ENCODE results near the gene CEP72.
"Not testable (repeated sequence)": the region's sequence is repeated elsewhere in the genome, so short reads cannot be mapped to it uniquely, and the experiment has no call there.

Gene CEP72

DNA sequence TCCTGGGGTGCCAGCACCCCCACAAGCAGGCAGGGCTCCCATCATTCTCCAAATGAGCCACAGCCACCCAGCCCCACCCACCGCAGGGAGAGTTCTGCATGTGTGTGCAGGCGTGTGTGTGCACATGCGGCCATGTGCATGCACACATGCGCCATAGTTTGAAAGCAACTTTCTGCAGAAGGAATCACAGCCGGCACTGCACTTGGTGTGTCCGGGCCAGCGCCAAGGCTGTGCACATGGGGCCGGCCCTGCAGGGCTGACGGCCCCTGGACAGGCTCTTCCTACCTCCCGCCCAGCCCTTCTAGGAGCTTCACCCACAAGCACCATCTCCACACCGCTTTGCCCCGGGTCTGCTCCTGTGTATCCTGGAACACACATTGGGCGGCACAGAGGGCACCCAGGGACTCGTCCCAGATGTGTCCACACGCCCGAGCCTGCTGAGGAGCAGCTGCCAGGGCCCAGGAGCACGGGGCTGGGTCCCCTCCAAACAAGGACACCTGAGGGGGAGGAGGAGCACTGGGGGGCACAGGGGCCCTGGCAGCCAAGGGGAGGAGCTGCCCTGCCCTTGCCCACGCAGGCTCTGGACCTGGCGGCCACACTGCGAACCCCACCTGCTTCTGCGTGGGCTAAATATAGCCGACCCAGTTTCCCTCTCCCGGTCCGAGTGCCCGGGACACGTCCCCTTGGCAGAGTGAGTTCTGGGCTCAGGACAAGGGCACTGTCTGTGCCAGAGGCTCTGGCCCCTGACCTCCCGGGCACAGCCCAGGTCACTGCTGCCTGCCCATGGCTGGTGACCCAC, 61.9 kb downstream of the CEP72 start:
- DNase-seq: peak in 1 of 2 experiments; percentile 18

DNA sequence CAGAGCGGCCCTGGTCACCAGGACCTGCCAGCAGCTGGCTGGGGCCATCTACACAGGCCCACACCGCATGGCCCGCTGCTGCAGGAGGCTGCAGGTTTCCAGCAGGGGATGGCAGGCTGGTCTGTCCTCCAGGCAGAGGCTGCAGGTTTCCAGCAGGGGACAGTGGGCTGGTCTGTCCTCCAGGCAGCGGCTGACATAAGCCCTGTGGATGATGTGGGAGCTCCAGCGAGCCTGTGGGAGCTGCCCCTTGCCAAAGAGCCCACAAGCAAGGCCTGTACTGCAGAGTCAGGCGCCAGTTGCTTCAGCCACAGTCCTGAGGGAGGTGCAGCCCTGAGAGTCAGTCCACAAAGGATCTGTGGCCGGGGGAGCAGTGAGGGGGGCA, 62.5 kb downstream of the CEP72 start:
- peak in 1 of 2 experiments; percentile 17 for DNase-seq

DNA sequence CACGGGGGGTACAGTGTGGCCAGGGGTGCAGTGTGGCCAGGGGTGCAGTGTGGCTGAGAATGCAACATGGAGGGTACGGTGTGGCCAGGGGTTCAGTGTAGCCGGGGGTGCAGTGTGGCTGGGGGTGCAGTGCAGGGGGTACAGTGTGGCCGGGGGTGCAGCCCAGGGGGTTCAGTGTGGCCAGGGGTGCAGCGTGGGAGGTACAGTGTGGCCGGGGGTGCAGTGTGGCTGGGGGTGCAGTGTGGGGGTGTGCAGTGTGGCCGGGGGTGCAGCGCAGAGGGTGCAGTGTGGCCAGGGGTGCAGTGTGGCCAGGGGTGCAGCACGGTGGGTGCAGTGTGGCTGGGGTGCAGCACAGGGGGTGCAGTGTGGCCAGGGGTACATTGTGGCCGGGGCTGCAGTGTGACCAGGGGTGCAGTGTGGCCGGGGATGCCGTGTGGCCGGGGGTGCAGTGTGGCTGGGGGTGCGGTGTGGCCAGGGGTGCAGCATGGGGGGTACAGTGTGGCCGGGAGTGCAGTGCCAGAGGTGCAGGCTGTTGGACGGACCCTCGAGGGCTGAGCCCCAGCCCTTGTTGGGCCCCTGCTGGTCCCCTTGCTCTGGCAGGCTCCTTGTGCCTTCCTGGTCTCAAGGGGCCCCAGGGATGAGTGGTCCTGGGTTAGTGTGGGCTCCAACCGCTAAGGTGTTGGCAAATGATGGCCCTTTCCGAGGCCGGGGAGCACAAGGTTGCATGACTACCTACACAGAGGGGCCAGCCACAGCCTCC, 63.2 kb downstream of the CEP72 start:
- DNase-seq: no peak

DNA sequence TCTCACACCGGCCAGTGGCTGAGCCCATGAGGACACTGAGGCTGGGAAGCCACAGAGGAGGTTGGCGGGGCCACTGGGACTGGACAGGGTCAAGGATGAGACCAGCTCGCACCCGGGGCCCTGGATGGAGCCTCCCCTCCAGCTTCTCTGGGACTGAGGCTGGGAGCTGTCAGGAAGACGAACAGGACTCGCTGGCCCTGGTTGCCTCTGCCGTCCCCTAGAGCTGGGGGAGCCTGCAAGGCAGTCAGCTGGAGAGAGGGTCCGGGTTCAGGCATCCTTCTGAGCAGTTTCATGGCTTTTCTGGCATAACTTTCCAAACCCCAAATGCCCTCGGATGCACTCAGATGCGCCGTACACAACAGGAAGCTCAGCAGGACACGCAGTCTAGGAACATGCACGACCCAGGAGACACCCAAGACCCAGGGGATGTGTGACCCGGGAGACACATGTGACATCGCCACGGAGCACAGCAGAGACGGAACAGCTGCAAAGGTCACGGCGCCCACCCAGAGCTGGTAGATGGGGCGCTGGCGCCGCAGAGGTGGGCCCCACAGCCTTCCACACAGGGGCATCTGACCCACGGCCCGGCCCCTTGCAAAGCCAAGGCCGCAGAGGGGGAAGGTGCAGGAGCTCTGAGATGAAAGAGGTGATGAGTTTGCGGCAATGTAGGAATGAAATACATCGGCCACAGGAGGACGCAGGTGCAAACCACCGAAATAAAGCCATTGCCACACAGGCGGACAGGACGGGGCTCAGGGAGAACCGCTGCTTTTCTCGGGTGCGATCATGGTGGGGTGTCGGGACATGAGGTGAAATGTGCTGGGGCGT, 63.9 kb downstream of the CEP72 start:
- DNase-seq: no peak

DNA sequence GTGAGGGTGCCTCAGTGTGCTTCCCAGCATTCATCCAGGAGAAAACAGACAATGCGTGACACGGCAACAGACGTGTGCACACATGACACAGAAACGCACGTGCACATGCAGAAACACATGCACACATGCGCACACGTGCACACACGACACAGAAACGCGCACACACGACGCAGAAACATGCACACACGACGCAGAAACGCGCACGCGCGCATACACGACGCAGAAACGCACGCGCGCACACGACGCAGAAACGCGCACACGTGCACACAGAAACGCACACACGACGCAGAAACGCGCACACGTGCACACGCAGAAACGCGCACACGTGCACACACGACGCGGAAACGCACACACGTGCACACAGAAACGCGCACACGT, 64.5 kb downstream of the CEP72 start:
- no peak for DNase-seq

DNA sequence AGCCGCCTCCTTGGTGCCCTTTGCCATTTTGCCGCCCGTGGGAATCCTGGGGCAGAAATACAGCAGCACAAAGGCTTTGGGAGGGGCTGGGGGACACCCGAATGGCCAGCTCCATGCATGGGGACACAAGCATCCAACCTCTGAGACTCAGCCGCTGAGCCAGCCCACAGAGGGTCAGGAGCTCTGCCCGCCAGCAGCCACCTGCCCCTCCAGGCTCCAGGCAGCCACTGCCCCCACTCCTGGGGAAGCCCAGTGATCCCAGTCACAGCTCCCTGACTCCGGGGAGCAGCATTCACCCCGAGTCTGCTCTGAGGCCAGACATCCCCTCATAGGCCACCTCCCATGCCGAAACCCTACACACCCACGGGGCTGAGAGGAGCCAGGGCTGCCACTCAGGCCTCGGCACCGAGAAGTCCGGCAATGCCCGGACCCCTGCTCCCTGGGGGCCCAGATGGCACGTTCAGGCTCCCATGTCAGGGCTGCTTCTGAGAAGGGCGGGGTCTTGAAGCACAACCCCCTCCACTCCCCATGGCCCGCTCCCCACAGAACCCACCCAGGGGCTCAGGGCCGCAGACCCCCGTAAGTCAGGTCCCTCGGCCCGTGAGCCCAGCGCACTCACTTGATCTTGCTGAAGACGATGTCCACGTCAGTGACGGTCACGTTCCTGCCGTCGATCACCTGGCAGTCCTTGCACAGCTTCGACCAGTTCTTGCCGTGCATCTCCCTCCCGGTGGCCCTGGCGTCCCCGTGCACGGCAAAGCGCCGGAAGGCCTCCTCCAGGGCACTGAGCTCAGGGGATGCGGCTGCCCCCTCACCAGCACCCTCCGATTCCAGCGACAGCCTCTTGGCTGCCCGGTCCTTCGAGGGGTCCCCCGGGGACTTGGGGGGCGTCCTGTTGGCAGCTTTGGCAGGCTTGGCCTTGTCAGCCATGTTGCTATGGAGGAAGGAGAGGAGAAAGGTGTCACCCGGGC, 65.3 kb downstream of the CEP72 start:
- DNase-seq: no peak

DNA sequence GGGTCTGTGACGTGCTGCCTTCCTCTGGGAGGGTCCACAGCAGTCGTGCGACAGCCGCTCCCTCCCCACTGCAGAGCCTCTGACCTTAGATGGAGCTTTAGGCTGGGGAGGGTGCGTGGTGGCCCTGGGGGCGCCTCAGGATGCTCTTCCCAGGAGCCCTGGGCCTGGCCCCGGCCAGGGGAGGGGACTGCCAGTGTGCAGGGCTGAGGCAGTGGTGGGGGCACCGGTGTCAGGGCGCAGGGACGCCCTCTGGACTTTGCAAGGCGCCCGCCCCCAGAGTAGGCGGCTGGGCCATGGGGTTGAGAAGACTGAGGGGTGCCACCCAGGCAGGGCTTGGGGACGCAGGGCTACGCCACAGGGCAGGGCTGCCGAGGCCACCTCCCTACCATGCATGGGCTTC, 66.4 kb downstream of the CEP72 start:
- not testable (repeated sequence) for DNase-seq

DNA sequence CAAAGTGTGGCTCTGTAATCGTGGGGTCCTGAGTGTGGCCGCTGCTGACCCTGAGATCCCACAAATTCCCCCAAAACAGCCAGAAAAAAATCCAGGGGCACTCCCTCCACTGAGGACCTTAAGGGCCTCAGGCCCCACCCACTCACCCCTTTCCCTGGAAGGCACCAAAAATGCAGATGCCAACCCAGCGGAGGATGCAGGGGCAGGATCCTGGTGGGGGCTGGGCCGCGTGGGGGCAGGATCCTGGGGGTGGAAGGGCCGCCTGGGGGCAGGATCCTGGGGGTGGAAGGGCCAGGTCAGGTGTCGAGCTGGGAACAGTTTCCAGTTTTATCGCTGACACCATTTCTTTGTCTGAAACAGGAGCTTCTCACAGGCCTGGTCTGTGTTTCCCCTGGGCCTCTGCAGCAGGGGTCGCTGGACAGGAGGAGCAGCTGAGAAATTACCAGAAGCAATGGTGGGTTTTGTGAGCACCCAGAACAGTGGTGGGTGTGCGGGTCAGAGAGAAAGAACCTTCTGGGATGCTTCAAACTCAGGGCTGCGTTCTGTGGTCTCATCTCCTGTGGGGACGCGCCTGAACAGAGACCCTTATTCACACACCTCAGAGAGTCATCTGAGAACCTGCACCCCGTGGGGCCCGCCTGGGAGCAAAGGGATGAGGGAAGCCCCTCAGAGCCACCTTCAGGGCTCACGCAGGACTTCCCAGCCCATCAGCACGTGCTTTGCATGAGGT, 67.2 kb downstream of the CEP72 start:
- not testable (repeated sequence) for DNase-seq

DNA sequence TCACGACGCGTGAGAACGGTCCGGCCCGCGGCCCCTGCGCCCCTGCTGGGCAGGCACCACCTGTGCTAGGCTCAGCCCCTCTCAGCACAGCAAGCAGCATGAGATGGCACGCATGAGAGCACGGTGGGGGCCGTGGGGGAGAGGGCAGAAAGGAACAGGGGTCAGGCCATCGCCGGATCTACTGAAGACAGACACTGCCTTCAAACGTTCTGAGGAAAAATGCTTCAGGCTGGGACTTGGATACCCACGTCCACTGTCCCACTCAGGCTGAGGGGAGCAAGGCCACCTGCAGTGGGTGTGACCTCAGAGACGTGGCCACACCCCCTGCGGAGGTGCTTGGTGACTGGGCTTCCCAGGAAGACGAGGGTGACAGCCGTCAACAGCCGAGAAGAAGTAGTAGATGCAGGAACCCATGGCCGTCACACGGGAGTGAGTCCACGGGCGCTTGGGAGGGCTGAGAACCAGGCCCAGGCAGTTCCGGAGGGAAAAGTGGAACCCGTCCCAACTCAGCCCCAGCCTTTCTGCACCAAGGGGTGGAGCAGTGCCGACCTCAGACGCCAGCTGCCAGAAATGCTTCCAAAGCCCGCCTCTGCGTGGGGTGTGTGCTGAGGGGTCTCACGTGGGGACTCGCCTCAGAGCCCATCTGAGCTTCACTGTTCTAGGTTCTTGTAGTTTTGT, 68.1 kb downstream of the CEP72 start:
- DNase-seq: not testable (repeated sequence)

DNA sequence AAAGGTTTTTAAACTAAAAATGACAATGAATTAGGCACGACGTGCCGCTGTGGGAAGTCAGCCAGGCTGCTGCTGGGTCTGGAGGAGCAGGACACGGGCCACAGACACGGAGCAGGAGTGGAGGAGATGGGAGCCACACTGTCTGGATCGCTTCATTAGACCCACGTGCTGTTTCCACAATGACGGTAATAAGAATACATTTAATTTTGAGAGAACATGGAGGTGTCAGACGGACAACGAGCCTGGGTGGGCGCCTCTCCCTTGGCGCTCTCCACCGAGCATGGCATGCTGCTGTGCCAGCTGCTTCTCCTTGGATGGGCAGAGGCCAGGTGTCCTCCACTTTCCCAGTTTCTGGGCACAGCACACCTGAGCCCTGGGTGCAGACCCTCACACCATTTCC, 68.7 kb downstream of the CEP72 start:
- DNase-seq: not testable (repeated sequence)

DNA sequence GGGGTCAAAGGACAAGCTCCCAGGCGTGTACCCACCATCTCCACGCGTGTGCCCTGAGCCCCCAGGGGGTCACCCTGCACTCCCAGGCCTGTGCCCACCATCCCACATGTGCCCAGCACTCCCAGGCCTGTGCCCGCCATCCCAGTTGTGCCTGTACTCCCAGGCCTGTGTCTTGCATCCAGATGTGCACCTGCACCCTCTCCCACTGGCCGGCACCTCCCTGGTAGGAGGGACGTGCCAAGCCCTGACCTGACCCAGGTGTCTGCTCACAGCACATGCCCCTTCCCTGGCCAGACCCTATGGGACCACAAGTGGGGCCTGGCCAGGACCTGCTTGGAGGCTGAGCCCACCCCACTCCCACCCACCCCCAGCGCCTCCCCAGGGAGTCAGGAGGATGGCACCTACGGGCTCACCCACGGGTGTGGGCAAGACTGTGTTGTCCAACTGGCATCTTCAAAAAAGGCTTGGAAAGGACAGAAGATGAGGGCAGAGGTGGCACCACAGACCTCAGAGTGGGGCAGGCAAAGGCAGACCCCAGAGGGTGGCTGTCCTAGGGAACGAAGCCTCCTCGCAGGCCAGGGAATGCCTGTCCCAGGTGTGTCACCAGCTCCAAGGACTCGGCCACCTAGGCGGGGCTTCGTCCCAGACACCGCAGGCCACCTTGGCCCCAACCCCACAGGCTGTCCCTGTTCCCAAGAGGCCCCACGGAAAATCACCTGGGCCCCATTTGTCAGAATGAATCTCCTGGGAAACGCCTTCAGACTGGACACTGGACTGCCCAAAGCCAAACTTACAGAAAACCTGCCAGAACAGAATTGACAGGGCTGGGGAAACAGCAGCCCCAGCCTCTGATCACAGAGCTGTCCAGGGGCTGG, 69.4 kb downstream of the CEP72 start:
- not testable (repeated sequence) for DNase-seq

DNA sequence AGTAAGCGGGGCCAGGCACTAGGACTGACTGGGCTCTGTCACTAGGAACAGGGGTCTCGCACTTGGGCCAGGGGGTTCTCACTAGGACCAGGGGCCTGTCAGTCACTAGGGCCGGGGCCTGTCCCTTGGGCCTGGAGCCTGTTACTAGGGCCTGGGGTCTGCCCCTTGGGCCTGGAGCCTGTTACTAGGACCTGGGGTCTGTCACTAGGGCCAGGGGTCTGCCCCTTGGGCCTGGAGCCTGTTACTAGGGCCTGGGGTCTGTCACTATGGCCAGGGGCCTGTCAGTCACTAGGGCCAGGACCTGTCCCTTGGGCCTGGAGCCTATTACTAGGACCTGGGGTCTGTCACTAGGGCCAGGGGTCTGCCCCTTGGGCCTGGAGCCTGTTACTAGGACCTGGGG, 70.1 kb downstream of the CEP72 start:
- not testable (repeated sequence) for DNase-seq

DNA sequence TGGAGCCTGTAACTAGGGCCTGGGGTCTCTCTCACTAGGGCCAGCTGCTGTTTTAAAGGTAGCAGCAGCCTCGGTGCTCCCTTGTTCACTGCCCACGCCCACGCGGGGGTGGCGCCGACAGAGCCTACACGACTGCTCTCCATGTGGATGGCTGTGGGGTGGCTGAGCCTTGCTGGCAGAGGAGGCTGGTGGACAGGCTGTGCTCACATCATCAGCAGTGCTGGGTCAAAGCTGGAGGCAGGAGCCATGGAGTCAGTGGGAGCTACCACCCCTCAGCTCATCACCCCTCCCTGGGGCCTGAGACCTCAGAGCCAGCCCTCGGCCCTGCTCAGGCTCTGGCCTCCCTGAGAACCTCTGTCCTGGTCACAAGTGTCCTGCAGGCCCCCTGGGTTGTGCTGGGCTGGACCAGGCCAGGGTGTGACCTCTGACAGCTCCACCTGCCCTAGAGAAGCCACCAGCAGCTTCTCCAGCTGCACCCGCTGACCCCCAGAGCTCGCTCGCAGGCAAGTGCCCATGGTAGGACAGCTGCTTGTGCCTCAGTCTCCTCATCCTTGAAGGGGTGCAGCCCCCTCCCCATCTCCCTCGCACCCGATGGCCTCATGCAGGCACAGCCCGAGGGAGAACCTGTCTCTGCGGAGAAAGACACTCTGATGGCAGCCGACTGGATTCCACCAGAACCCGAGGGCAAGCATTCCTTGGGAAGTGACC, 70.7 kb downstream of the CEP72 start:
- DNase-seq: not testable (repeated sequence)

DNA sequence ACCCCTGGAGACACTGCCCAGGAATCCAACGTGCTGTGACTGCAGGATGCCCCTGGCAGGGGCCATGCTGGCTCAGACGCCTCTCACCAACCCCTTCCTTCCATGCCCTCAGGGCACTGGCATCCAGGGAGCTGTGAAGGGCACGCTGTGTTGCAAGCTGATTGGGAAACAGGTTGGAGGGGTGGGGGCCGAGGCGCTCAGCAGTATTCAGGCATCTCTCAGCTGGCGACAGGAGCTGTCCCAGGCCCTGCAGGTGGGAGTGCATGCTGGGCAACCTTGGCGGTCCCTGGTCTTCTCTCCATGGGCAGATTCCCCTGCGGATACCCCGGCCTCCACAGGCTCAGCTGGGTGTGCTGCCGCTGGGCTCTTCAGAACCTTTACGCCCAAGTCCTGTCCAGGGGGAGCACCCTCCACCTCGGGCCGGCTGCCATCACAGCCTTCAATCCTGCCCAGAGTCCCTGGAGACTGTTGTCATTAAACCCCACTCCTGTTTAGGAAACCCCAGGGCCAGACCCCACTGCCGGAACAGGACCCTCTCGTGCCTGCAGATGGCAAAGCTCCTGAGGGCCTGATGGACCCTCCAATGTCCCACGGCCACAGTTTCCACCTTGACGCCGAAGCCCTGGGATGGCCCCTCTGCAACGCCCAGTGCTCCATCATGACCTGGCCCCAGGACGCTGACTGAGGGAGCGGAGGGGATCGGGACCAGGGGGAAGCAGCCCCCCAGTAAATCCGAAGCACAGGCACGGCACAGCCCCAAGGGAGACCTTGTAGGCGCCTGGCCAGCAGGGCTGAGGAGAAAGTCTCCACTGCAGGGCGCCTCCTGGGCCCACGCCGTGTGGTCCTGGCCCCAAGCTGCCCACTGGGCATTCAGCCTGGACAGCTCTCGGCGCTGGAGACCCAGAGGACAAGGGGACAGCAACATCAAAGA, 71.7 kb downstream of the CEP72 start:
- DNase-seq: no peak

DNA sequence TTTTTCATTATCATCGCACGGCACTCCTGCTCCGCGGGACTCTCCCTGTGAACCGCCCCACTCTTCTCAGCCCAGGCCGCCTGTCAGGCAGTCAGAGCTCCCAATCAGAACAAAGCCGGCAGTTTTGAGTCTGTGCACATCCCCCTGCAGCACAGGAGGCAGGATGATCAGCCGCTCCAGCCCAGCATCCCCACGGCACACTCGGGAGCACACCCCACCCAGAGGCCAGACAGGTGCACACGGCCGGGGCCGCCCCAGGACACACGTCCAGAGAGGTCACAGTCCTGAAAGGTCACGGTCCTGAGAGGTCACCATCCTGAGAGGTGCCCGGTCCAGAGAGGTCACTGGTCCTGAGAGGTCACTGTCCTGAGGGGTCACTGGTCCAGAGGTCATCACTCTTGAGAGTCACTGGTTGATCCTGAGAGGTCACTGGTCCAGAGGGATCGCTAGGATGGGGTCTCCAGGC, 72.6 kb downstream of the CEP72 start:
- no peak for DNase-seq

DNA sequence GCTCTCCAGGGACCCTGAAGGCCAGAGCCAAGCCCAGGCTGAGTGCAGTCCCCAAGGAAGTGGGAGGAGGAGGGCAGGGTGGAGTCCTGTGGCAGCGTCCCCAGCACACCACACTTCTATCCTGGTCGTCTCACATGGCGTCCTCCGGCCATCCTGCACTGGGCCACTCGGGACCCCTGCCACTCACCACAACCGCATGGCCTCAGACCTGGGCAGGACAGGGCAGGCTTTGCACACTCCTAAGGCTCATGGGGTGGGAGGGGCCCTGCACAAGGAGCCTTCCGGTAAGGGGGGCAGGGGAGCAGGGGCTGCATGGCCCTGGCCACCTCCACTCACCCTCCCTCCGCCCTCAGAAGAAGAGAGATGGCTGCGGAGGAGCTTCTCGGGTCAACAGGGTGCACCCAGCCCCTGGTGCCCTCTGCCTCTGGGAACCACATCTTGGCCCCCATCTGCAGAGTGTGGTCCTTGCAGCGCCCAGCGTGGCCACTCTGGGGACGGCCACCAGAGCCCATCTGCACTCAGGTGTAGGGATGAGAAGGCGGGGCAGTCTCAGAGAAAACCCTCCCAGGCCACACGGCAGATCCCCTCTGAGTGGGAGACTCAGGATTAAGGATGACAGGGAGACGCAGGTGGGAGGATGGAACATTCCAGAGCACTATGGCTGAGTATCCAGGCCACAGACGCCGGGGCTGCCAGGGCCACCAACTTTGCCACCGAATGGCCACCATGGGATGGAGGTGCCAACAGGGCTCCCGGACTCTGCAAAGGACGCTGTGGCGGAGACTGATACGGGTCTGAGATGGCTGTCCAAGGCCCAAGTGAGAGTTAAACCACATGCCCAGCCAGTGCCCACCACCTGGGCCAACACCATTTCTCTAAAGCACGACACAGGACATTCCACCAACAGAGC, 73.4 kb downstream of the CEP72 start:
- DNase-seq: no peak

DNA sequence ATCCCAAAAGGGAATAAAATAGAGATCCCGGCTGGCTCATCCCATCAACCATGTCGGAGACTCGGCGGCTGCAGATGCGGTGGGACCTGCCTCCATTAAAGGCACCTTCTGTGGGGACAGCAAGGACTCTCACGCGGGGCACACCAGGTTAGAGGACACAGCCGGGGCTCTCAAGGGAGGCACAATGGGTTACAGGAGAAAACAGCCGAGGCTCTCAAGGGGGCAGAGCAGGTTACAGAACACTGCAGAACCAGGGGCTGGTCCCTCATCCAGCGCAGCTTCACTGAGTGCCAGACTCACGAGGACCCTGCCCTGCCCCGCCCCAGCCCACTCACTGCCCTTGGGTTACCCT, 74.0 kb downstream of the CEP72 start:
- not testable (repeated sequence) for DNase-seq
